ENCODE data around the gene SUMO2.

DNA sequence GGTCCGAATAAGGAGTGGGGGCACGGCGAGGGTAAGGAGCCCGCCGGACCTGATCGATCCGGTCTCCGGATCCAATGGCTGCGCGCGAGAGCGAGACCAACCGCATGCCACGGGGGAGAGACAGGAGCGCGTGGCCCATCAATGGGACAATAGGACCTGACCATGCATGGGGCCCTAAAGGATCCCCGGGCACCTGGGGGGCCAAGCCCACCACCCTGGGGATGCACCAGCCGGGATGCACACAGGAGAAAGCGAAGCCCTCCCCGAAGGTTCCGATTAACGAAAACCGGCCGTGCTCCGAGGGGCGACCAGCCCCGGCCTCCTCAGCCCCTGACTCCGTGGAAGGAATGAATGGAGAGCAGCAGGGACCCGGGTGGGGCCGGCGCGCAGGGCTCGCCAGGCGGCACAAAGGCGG is 29.0 kb downstream of the SUMO2 start:
- no peak for TF ChIP-seq EP300 (IDR thresholded peaks at IDR 0.05)
- TF ChIP-seq, protein P1, sequence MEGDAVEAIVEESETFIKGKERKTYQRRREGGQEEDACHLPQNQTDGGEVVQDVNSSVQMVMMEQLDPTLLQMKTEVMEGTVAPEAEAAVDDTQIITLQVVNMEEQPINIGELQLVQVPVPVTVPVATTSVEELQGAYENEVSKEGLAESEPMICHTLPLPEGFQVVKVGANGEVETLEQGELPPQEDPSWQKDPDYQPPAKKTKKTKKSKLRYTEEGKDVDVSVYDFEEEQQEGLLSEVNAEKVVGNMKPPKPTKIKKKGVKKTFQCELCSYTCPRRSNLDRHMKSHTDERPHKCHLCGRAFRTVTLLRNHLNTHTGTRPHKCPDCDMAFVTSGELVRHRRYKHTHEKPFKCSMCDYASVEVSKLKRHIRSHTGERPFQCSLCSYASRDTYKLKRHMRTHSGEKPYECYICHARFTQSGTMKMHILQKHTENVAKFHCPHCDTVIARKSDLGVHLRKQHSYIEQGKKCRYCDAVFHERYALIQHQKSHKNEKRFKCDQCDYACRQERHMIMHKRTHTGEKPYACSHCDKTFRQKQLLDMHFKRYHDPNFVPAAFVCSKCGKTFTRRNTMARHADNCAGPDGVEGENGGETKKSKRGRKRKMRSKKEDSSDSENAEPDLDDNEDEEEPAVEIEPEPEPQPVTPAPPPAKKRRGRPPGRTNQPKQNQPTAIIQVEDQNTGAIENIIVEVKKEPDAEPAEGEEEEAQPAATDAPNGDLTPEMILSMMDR (IDR thresholded peaks at IDR 0.05): no peak

Measured in stomach (tissue), 4 donors.